IgD-negative memory B cell (primary cell): Measurements from ENCODE around the gene TSPO2. TPM values are rescaled to one million over a fixed set of nuclear protein-coding genes. Genes with fewer than 3 reads are reported as not detected.

Experiments
- H3K27ac Mint-ChIP-seq, 3 donors: one replicate each; pipeline ENCODE4 v1.8.0; 2020 to 2022; ENCODE audit warnings: mild to moderate bottlenecking in 3 of 3, mixed read lengths in 3 of 3, moderate library complexity in 1 of 3
- H3K27me3 Mint-ChIP-seq: one replicate; pipeline ENCODE4 v1.8.0; 2021; ENCODE audit warnings: mixed read lengths
- H3K36me3 Mint-ChIP-seq: one replicate; pipeline ENCODE4 v1.8.0; 2020; ENCODE audit warnings: mild to moderate bottlenecking, mixed read lengths
- H3K4me1 Mint-ChIP-seq, 3 donors: one replicate each; pipeline ENCODE4 v1.8.0; 2020 to 2022; ENCODE audit warnings: mixed read lengths in 3 of 3, mild to moderate bottlenecking in 1 of 3
- H3K4me3 Mint-ChIP-seq, 4 donors: one replicate each; pipeline ENCODE4 v1.8.0; 2020 to 2022; ENCODE audit warnings: mild to moderate bottlenecking in 4 of 4, mixed read lengths in 4 of 4, moderate library complexity in 3 of 4
- H3K9me3 Mint-ChIP-seq, 3 donors: one replicate each; pipeline ENCODE4 v1.8.0; 2020 to 2021; ENCODE audit warnings: mixed read lengths in 3 of 3, mild to moderate bottlenecking in 1 of 3
- polyA plus RNA-seq: library from polyadenylated mRNA; unstranded; fragments of 300-500 nt; fragmentation: Illumina TruSeq; gene quantifications from one replicate; pipeline ENCODE4 v1.2.3, GENCODE V29; 2021

Gene TSPO2
- polyA plus RNA-seq, 1 donor from 2014 or later, result not detected

GRCh38 chr6:41073203-41073967 lies 31.1 kb downstream of the TSPO2 start:
- peak overlapping the region; percentile 96 to 98 (median 98) for H3K4me3 Mint-ChIP-seq

GRCh38 chr6:41073968-41074691 lies 31.9 kb downstream of the TSPO2 start:
- Mint-ChIP-seq H3K9me3 (no peaks in the 10 kb centered on the region), H3K4me1 (peaks cover 25 to 42% (median 33%) of the 10 kb centered on the region in 3 donors), H3K36me3 (peaks cover 5% of the 10 kb centered on the region), H3K27me3 (no peaks in the 10 kb centered on the region), H3K27ac (peak overlapping the region; percentile 97 to 100 (median 97)), H3K4me3 (peak overlapping the region; percentile 95 to 98 (median 97))

More at GRCh38 chr6:41073203-41073967, 31.1 kb downstream of the TSPO2 start:
- Mint-ChIP-seq H3K4me1 (peaks cover 22 to 39% (median 33%) of the 10 kb centered on the region in 3 donors), H3K27me3 (no peaks in the 10 kb centered on the region), H3K36me3 (peaks cover 2% of the 10 kb centered on the region), H3K27ac (peak overlapping the region; percentile 97 to 100 (median 99)), H3K9me3 (no peaks in the 10 kb centered on the region)

- Mint-ChIP-seq H3K36me3 (peaks cover 4% of the 10 kb centered on the region), H3K4me1 (peaks cover 26 to 45% (median 35%) of the 10 kb centered on the region in 3 donors), H3K27me3 (no peaks in the 10 kb centered on the region), H3K4me3 (peak overlapping the region; percentile 95 to 98 (median 97)), H3K27ac (peak overlapping the region; percentile 97 to 100 (median 97)), H3K9me3 (no peaks in the 10 kb centered on the region)
These were observed 32.6 kb downstream of the TSPO2 start for GRCh38 chr6:41074692-41075436.

GRCh38 chr6:41075651-41076626 lies 33.7 kb downstream of the TSPO2 start:
- Mint-ChIP-seq H3K27ac (peak overlapping the region; percentile 18 to 100 (median 97)), H3K4me3 (peak overlapping the region; percentile 83 to 98 (median 97)), H3K4me1 (peaks cover 36 to 51% (median 46%) of the 10 kb centered on the region in 3 donors), H3K36me3 (peaks cover 9% of the 10 kb centered on the region), H3K27me3 (no peaks in the 10 kb centered on the region), H3K9me3 (no peaks in the 10 kb centered on the region)

- no peaks in the 10 kb centered on the region for H3K27me3 Mint-ChIP-seq
- H3K36me3 Mint-ChIP-seq, result peaks cover 10% of the 10 kb centered on the region
- H3K9me3 Mint-ChIP-seq, result no peaks in the 10 kb centered on the region
- H3K27ac Mint-ChIP-seq, result peak overlapping the region in 1 of 3 donors; percentile 48
- no peak overlapping the region for H3K4me3 Mint-ChIP-seq
- peaks cover 37 to 51% (median 42%) of the 10 kb centered on the region in 3 donors for H3K4me1 Mint-ChIP-seq
These were observed 35.3 kb downstream of the TSPO2 start for GRCh38 chr6:41077536-41077935.

- H3K9me3 Mint-ChIP-seq, result no peaks in the 10 kb centered on the region
- H3K4me3 Mint-ChIP-seq, result no peak overlapping the region
- peaks cover 10% of the 10 kb centered on the region for H3K36me3 Mint-ChIP-seq
- H3K27ac Mint-ChIP-seq, result no peak overlapping the region
- peaks cover 39 to 54% (median 43%) of the 10 kb centered on the region in 3 donors for H3K4me1 Mint-ChIP-seq
- H3K27me3 Mint-ChIP-seq, result no peaks in the 10 kb centered on the region
These were observed 35.8 kb downstream of the TSPO2 start for GRCh38 chr6:41078101-41078500.

GRCh38 chr6:41079080-41079479 lies 36.8 kb downstream of the TSPO2 start:
- H3K4me3 Mint-ChIP-seq, result peak overlapping the region in 2 of 4 donors; percentile 9 to 16
- H3K27ac Mint-ChIP-seq, result no peak overlapping the region
- no peaks in the 10 kb centered on the region for H3K27me3 Mint-ChIP-seq
- H3K9me3 Mint-ChIP-seq, result no peaks in the 10 kb centered on the region
- H3K4me1 Mint-ChIP-seq, result peaks cover 39 to 54% (median 51%) of the 10 kb centered on the region in 3 donors
- peaks cover 14% of the 10 kb centered on the region for H3K36me3 Mint-ChIP-seq

- Mint-ChIP-seq H3K4me1 (peaks cover 25 to 41% (median 40%) of the 10 kb centered on the region in 3 donors), H3K9me3 (no peaks in the 10 kb centered on the region), H3K4me3 (peak overlapping the region; percentile 2 to 92 (median 68)), H3K36me3 (peaks cover 14% of the 10 kb centered on the region), H3K27ac (peak overlapping the region; percentile 8 to 86 (median 28)), H3K27me3 (no peaks in the 10 kb centered on the region)
These were observed 38.4 kb downstream of the TSPO2 start for GRCh38 chr6:41080621-41081020.

GRCh38 chr6:41083072-41083471 lies 40.8 kb downstream of the TSPO2 start:
- Mint-ChIP-seq H3K4me1 (peaks cover 17 to 36% (median 29%) of the 10 kb centered on the region in 3 donors), H3K27me3 (no peaks in the 10 kb centered on the region), H3K27ac (no peak overlapping the region), H3K4me3 (no peak overlapping the region), H3K36me3 (peaks cover 14% of the 10 kb centered on the region), H3K9me3 (no peaks in the 10 kb centered on the region)

GRCh38 chr6:41085182-41085581 lies 42.9 kb downstream of the TSPO2 start:
- no peaks in the 10 kb centered on the region for H3K27me3 Mint-ChIP-seq
- no peaks in the 10 kb centered on the region for H3K9me3 Mint-ChIP-seq
- no peak overlapping the region for H3K4me3 Mint-ChIP-seq
- H3K27ac Mint-ChIP-seq, result peak overlapping the region in 1 of 3 donors; percentile 13
- H3K36me3 Mint-ChIP-seq, result peaks cover 9% of the 10 kb centered on the region
- H3K4me1 Mint-ChIP-seq, result peaks cover 10 to 31% (median 21%) of the 10 kb centered on the region in 3 donors

- Mint-ChIP-seq H3K9me3 (no peaks in the 10 kb centered on the region), H3K4me3 (no peak overlapping the region), H3K4me1 (peaks cover 0 to 4% (median 3%) of the 10 kb centered on the region in 3 donors), H3K27ac (no peak overlapping the region), H3K27me3 (no peaks in the 10 kb centered on the region), H3K36me3 (peaks cover 4% of the 10 kb centered on the region)
These were observed 46.2 kb downstream of the TSPO2 start for GRCh38 chr6:41088451-41088850.

GRCh38 chr6:41090841-41091761 lies 48.8 kb downstream of the TSPO2 start:
- H3K27ac Mint-ChIP-seq, result no peak overlapping the region
- H3K4me3 Mint-ChIP-seq, result no peak overlapping the region
- H3K36me3 Mint-ChIP-seq, result peaks cover 8% of the 10 kb centered on the region
- H3K9me3 Mint-ChIP-seq, result no peaks in the 10 kb centered on the region
- no peaks in the 10 kb centered on the region for H3K4me1 Mint-ChIP-seq
- H3K27me3 Mint-ChIP-seq, result no peaks in the 10 kb centered on the region
